DMS114 treated with DMSO at 0.1 percent for 48 hours (cell line): ENCODE data around the gene P2RY12.
"Not testable (repeated sequence)": the region's sequence is repeated elsewhere in the genome, so short reads cannot be mapped to it uniquely, and the experiment has no call there.

Source experiments
- DNase-seq: peaks from one replicate; lab custom pipeline; 2025; ENCODE audit not compliant: unreplicated experiment; lab: John Stamatoyannopoulos, UW

P2RY12 gene

GRCh38 chr3:151393146-151393830 lies 8.7 kb upstream of the P2RY12 start:
- DNase-seq: no peak

- not testable (repeated sequence) for DNase-seq
Observed at GRCh38 chr3:151392191-151392590, 7.6 kb upstream of the P2RY12 start.

DNA sequence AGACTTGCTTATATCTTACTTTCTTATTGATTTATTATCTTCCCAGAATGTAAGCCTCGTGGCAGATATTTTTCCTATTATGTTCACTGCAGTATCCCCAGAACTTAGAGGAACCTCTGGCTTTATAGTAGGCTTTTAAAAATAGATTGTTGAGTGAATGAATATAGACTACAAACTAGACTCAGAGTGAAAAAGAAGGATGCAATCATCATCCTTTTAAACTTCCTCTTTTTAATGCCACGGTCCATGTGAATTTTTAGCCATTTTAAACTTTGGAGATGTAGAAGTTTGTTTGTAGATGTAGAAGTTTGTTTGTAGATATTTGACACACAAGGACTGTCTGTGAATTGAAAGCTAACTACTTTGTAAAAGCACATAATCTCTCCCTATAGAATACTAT lies 7.2 kb upstream of the P2RY12 start:
- no peak for DNase-seq

GRCh38 chr3:151387842-151388241 lies 3.3 kb upstream of the P2RY12 start:
- DNase-seq: no peak

DNA sequence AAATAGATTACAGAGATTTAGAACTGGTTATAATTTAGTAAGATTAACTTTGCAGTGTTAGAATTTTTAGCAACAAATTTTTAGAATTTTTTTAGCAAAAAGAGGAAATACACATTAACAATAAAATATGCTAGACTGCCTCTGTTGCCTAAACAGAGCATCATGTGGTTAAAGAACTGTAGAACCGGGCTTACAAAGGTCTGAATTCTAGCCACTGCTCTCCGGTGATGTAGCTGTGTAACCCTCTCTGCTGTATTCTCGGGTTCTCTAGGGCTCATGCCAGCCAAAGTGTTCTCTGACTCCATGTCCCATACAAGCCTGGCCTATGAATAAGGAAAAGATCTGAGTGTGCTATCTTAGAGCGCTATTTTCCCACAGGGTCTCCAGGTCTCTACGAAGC lies 2.9 kb upstream of the P2RY12 start:
- DNase-seq: no peak

GRCh38 chr3:151386056-151386455 lies 1.5 kb upstream of the P2RY12 start:
- DNase-seq: no peak

GRCh38 chr3:151383956-151384355 lies 597 bp downstream of the P2RY12 start:
- no peak for DNase-seq

GRCh38 chr3:151383111-151383510 lies 1.4 kb downstream of the P2RY12 start:
- no peak for DNase-seq

DNA sequence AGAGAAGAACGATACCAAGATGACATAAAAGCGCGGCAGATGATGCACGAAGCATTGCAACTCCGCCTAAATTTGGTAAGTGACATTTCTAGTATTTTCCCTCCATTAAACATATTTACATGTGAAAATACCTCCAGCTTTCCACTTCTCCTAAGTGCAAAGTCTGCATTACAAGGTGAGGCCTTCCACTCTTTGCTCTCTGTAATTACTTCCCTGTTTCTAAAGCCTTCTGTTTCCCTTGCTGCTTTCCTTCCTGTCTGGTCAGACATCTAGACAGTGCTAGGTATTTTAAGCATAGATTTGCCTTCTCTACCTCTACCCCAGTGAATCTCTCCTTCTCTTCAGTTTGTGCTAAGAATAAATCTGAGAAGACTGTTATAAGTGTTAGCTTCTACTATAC lies 1.9 kb downstream of the P2RY12 start:
- no peak for DNase-seq

- no peak for DNase-seq
Observed at GRCh38 chr3:151379083-151379734, 5.3 kb downstream of the P2RY12 start.

DNA sequence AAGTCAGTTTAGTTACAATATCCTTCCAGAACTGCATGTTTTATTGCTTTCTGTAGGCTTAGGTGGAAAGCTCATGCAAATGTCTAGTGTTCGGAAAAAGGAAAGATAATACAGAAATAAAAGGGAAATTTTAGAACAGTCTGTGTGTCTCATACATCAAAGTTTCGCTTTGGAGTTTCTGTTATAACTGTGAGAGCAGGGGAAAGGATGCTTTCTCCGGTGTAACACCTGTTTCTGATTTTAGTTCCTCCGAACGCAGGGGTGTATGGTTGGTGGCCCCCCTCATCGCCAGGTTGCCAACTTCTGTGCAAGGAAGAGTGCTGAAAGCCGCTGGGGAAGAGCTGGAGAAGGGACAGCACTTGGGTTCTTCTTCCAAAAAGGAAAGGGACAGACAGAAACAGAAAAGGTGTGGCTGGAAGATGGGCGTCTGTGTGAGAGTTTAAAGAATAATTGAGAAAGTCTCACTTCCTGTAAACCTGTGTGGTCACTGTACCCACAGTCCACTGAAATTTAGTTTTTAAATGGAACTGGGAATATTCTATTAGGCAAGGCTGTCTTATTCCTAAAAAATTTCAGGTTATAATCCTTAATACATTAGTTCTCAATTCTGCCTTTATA lies 6.7 kb downstream of the P2RY12 start:
- DNase-seq: no peak

GRCh38 chr3:151372063-151372820 lies 12.3 kb downstream of the P2RY12 start:
- no peak for DNase-seq

DNA sequence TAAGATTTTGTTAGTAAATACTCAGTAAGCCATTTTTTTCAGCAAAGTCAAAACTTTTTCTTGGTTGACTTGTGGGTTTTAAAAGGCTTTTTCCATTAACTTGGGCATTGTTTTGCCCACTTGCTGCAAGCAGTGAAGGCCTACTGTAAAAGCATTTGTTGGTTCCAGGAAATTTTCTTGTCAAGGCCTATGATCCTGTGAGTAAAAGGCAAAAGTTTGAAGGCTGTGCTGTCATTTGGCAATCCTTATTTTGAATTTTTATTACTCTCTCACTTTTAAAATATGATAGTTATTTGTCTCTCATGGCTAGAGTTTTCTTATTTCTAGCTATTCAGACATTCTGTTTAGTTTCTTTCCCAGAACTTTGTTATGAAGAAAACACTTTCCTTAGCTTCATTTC lies 13.0 kb downstream of the P2RY12 start:
- no peak for DNase-seq

DNA sequence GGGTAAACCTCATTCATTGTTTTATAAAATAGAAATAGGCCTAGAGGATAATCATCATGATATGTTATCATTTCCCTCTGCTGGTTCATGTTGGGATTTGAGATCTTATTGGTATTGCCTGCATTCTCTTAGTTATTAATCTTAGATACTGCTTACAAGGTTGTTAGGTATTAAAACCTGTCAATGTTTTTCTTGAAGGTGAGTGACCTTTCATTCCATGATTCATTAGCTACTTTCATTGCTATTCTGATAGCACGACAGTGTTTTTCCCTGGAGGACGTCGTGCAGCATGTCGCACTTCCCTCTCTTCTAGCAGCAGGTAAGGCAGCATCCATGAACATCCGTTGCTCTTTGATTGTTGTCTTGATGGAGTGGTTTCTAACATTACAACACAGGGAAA lies 17.1 kb downstream of the P2RY12 start:
- DNase-seq: no peak

DNA sequence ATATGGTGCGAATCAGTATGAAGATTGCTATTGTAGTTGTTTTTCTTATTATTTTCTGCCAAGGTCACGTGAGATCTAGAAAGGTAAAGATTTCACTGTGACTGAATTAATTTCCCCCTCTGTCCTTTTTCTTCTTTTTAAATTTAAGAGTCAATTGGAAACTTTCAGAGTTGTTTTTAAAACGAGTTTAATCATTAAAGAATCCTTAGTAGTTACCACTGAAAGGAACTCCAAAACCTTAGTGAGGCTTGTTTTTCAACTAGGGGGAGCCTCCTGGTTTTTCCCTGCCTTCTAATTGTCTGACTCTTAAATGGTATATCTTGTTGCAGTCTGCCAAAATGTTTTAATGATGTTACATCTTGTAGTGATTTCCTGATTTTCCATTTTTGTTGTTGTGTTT lies 17.6 kb downstream of the P2RY12 start:
- DNase-seq: no peak

DNA sequence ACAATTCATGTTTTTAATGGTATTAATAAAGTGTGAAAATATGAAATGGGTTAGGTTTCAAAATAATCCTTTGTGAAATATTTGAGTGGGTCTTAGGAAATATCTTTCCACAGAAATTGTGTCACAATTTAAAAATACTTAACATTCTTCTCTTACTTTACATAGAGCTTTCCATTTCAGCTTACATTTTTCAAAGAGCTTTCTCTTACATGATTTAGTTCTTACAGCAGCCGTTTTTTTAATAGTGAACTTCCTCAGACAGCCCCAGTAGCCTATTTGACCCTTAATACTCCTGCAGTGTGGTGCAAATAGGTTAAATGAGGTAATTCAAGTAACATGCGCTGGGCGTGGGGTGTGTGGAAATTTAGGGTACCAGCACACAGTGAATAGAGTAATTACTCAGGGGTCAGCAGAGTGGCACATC lies 21.8 kb downstream of the P2RY12 start:
- no peak for DNase-seq

DNA sequence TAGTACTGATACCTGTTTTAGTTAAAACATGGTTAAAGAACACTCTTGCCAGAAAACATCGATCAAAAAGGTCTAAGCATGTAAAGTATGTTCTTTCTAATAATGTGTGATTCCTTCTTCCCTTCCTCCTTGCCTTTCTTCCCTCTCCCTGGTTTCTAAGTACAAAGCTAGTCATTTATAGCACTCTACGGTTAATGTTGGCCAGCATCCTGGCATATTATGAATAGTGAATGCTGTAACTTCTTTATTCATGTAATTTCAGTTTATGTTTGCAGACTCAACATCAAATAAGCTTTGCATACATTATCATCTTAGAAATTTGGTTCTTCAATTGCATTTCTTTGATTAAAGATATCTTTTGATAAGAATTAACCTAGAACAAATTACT lies 27.1 kb downstream of the P2RY12 start:
- DNase-seq: no peak

DNA sequence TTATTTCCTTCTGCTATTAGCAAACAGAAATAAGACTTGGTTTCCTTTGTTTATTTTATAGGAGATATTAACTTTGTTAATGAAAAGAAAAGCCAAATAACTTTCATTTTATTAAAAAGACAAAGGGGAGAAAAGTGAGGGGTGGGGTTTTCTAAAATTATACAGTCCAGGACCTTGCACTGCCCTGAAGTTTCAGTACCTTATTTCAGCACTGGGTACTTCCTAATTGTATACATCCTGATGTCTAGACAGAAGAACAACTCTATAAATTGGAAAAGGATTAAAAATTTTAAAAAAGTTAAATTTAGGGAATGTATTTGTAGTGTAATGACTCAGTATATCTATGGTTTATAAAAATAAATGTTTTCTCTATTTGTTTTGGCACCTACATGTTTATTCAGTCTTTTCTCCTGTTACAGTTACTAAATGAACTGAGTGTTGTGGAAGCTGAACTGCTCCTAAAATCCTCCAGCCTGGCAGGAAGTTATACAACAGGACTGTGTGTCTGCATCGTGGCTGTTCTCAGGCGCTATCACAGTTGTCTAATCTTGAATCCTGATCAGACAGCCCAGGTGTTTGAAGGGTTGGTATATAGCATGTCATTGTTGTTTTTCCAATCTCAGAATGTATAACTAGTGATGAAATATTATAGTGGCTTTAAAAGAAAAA lies 27.6 kb downstream of the P2RY12 start:
- no peak for DNase-seq

DNA sequence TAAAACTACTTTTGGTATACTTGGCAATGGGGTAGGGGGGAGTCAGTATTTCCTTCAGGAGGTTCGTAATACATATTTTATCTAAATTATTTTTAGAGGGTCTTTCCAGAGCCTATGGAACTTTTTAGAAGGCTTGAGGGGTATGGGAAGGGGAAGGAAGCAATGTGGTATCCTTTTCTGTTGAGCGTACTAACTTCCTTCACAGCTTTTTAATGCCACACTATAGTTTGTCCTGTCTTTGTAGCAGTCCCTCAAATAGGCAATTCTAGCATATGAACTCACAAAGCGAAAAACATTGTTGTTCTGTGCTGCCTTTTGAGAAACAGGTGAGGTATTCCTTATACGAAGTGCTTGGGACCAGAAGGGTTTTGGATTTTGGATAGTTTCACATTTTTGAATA lies 32.9 kb downstream of the P2RY12 start:
- DNase-seq: no peak

DNA sequence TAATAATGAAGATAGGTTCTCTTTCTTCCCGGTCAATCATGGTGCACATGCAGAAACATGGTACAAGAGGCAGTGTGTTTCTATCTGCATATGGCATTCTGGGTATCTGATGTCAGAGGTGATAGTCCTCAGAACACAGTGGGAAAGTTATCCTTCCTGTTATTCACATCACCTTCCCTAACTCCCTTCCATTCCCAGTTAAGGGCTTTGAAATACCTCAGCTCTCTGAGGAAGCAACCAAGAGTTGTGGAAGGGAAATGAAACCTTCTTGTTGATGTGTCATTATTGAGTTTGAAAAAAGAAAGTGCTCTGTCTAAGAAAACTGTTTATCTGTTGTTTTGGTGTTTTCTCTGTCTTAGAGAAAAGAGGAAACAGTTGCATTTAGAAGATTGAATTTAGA lies 33.3 kb downstream of the P2RY12 start:
- DNase-seq: no peak

- no peak for DNase-seq
Observed at GRCh38 chr3:151350656-151351055, 33.9 kb downstream of the P2RY12 start.
